GM12873 (cell line): ENCODE measurements around the gene PRELP.

Experiments
- TF ChIP-seq, protein P1 (sequence below): IDR thresholded peaks from 2 replicates; pipeline ENCODE4 v1.5.1; 2012; ENCODE audit warnings: low read depth, mild to moderate bottlenecking, moderate library complexity, low read length, control low read depth; ENCODE audit not compliant: insufficient read depth; ENCODE audit errors: missing control alignments

PRELP gene

DNA sequence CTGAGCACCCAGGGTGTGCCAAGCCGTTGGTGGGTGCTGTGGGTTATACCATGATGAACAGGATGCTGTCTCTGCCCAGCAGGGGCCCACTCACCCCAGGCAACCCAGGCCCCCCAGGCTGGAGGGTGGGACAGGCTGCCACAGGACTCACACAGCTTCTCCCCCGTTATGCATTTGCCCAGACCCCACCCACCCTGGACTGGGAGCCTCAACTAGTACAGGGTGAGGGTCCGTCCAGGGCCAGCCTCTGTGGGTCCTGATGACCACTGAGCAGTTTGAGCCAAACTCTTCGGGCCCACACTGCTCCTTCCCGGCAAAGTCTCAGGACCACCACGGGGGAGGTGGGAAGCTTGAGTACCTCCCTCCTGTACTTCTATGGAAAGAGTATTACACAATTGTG lies 3.8 kb upstream of the PRELP start:
- TF ChIP-seq, protein P1, sequence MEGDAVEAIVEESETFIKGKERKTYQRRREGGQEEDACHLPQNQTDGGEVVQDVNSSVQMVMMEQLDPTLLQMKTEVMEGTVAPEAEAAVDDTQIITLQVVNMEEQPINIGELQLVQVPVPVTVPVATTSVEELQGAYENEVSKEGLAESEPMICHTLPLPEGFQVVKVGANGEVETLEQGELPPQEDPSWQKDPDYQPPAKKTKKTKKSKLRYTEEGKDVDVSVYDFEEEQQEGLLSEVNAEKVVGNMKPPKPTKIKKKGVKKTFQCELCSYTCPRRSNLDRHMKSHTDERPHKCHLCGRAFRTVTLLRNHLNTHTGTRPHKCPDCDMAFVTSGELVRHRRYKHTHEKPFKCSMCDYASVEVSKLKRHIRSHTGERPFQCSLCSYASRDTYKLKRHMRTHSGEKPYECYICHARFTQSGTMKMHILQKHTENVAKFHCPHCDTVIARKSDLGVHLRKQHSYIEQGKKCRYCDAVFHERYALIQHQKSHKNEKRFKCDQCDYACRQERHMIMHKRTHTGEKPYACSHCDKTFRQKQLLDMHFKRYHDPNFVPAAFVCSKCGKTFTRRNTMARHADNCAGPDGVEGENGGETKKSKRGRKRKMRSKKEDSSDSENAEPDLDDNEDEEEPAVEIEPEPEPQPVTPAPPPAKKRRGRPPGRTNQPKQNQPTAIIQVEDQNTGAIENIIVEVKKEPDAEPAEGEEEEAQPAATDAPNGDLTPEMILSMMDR, result no peak

DNA sequence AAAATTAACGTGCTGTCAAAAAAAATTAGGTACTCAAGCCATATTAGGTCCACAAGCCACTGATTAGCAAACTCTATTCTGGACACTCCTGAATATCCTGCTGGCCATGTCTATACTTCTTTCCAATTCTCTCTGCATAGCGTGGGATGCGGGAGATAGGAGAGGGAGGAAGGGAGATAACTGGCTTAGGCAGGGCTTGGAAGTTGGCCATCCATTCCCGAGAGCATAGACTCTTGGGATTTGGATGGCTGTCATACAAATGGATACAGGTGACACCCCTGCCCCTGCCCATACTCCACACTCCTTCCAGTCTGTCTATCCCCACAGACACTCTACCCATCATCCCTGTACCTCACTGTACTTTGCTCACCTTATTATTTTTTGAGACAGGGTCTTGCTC lies 2.3 kb upstream of the PRELP start:
- TF ChIP-seq, protein P1, result no peak

DNA sequence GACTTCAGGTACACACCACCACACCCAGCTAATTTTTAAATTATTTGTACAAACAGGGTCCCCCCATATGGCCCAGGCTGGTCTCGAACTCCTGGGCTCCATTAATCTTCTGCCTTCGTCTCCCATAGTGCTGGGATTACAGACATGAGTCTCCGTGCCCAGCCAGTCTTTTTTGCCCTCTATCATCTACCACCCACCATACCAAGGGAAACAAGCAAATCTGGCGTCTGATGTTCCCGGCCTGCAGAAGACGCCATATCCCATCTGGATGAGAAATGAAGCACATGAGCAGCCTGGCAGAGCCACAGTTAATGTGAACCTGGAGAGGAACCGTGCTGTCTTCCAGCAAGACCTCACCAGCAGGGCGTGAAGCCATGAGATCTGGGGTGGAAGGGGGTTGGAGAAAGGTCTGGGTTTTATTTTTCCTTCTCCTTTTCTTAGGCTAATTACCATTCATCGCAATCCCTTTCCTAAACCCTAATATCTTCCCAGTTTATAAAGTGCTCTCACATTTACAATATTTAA lies 1.8 kb upstream of the PRELP start:
- TF ChIP-seq, protein P1, result no peak

DNA sequence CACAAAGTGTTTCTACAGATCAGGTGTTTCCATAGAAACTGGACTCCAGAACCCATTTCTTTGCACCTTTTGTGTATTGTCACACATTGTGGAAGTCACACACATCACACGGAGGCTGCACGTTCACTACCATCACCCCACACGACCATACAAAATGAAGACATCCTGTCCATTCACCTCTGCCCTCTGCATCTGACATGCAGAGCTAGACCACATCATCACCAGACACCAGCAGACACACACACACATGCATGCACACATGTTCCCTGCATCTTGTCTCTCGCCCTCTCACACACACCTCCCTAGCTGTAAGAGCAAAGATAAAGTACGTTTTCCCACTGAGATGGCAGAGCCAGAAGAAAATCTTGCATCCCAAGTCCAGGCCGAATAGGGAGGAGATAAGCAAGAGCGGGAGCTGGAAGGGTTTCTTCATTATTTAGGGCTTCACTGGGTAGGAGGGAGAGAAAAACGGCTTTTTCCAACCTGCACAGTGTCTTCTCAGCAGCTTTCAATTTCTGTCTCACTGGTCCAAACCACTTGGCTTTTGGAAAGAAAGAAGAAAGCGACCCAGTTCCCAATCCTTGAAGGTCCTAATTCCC lies 709 bp downstream of the PRELP start:
- TF ChIP-seq, protein P1, result no peak

DNA sequence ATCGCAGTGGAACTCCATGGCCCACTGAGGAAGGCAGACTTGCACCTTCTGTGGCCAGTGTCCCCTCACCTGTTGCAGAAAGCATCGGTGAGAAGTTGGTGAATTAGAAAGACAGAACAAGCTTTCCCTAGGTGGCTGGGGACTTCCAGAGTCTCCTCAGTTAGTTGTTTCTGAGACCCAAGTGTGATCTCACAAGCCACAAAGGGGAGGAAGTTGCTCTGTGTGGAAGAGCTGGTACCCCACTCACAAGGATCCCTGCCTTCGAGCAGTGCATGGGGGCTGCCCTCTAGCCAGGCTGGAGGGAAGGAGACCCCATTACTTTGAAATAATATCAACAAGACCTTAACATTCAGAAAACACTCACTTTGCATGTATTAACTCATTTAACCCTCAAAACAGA lies 2.1 kb downstream of the PRELP start:
- TF ChIP-seq, protein P1, result no peak

DNA sequence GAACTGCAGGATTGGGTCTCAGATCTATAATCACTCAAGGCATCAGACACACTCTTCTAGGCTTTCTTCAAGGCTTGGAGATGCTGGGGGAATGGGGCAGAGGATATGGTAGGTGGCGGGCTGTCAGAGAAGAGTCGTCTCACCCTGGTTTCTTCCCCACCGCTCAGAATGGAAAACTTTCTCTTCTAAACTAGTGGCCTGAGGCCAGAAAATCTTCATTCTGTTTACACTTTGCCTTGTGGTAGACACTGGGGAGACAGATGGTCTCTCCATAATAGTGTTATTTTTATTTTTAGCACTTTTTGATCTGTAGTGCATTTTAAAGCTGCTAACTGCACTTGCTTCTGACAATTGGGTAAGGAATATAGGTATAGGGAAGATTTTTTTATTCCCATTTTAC lies 2.6 kb downstream of the PRELP start:
- TF ChIP-seq, protein P1, result no peak

DNA sequence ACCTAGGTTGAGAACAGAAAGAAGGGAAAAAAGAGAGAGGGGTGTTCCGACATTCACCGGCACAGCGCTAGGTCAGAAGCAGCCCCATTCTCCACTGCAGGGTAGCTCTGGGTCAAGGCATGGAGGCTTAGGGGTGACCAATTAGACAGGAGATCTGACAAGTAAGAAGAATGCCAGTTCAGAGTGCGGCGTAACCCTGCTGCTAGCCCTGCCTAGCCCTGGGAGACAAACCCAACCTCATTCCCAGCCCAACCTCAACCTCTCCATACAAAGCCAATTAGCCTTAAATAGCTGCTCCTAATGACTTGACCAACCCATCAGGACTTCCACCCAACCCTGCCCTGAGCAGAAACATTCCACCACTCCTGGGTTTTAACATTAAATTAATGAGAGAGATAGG lies 3.4 kb downstream of the PRELP start:
- TF ChIP-seq, protein P1, result no peak
